OCI-M2 (cell line): ENCODE results near the gene ZFP57.

ENCODE experiments used
- DNase-seq: peaks from one replicate; lab custom pipeline; 2025; ENCODE audit not compliant: unreplicated experiment; lab: John Stamatoyannopoulos, UW

The ZFP57 gene

DNA sequence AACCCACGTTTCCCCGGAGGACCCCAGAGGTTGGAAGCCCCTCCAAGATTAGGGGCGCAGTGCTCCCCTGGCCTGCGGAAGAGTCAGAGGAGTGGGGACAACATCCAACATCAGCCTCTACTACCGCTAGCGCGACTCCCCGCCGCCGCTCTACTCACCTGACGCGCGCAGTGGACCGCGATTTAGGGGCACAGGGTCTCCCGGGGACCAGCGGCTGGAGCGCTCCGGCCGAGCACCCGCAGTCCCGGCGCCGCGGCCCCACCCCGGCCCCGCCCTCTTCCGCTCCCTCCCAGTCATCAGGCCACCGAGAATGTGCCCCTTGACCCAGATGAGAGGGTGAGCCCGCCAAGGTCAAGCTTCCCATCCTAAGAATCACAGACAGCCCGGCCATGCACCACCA is at the start of gene ZFP57:
TSS of gene ZFP57 (minus strand) at position 249 of the 400 bp plus-strand sequence. CDS start 4,149 bp downstream, outside the sequence.
- DNase-seq = no peak

DNA sequence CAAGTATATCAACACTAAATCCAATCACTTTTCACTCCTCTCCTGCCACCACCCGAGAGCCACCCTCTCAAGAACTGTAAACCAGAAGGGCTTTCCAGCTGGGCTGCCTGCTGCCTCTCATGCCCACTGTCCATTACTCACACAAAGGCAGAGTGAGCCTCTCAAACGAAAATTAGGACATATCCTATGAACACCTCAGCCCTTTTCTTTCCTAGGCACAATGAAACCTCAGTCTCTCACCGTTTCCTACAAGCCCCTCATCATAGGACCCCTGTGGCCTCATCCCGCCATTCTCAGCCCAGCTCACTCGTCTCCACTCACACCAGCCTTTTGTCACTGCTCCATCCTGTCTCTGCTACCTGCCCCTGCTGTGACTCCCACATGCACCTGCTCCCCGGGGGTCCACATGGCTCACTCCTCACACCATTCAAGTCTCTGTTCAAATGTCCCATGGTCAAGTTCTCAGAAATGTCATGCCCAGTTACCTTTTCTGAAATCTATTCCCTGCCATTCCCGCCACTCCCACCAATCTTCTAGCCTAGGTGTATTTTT is 49.7 kb upstream of the ZFP57 start:
- DNase-seq = no peak

GRCh38 chr6:29729774-29730328 is 48.9 kb upstream of the ZFP57 start:
- DNase-seq = no peak

DNA sequence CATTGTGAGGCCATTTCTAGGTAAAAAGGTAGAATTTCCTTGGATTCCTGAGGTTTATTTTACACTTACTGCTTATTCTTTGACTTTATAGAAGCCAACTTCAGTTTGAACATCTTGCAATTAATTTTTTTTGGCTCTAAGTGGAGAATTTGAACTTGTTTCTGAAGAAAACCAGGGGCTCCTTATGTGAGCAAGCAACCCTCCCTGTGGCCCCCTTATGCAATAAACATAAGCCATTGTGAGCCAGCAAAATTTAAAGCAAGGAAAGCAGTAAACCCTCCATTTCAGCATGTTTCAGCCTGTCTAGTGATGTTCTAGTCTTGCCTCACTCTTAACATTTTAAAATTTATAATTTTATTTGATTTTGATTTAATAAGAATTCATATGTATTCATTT is 47.9 kb upstream of the ZFP57 start:
- DNase-seq = no peak

GRCh38 chr6:29728173-29728874 is 47.4 kb upstream of the ZFP57 start:
- no peak for DNase-seq

DNA sequence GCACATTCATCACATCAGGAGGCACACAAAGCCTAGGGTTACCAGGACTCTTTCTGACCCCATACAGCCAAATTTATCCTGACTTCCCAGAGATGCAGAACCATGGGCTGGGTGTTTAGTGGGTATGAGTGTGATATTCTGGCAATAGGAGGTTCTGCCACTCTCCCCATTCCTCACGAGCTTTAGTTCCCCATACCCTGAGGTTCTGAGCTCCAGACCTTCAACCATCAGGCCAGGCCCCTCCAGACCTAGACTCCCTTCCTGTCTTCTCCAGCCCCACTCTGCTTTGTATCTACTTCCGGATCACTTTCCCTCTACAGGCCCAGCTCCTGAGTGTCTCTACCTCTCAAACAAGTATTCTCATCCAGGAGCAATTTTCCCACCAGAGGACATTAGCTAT is 46.7 kb upstream of the ZFP57 start:
- DNase-seq = no peak

DNA sequence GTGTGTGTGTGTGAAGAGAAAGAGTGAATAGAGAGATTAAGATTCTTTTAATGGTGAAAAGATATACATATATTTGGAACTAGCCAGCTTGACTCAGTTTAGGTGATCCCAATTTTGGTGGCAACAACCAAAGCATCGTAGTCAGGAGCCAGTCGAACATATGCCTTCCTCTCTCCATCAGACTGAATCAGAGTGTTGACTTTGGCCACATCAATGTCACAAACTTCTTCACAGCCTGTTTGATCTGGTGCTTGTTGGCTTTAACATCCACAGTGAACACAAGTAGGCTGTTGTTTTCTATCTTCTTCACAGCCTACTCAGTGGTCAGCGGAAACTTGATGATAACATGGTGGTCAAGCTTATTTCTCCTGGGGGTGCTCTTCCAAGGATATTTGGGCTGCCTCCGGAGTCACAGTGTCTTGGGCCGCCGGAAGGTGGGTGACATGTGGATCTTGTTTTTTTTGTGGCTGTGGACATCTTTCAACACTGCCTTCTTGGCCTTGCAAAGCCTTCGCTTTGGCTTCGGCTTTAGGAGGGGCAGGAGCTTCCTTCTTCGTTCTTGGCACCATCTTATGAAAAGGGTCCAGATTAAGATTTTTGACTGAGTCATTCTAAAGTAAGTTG is 45.7 kb upstream of the ZFP57 start:
- no peak for DNase-seq

DNA sequence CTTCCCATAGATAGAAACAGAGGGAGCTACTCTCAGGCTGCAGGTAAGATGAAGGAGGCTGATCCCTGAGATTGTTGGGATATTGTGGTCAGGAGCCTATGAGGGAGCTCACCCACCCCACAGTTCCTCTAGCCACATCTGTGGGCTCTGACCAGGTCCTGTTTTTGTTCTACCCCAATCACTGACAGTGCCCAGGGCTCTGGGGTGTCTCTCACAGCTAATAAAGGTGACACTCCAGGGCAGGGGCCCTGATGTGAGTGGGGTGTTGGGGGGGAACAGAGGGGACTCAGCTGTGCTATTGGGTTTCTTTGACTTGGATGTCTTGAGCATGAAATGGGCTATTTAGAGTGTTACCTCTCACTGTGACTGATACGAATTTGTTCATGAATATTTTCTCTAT is 45.0 kb upstream of the ZFP57 start:
- no peak for DNase-seq

- no peak for DNase-seq
Observed at GRCh38 chr6:29724937-29725869, 44.3 kb upstream of the ZFP57 start.

DNA sequence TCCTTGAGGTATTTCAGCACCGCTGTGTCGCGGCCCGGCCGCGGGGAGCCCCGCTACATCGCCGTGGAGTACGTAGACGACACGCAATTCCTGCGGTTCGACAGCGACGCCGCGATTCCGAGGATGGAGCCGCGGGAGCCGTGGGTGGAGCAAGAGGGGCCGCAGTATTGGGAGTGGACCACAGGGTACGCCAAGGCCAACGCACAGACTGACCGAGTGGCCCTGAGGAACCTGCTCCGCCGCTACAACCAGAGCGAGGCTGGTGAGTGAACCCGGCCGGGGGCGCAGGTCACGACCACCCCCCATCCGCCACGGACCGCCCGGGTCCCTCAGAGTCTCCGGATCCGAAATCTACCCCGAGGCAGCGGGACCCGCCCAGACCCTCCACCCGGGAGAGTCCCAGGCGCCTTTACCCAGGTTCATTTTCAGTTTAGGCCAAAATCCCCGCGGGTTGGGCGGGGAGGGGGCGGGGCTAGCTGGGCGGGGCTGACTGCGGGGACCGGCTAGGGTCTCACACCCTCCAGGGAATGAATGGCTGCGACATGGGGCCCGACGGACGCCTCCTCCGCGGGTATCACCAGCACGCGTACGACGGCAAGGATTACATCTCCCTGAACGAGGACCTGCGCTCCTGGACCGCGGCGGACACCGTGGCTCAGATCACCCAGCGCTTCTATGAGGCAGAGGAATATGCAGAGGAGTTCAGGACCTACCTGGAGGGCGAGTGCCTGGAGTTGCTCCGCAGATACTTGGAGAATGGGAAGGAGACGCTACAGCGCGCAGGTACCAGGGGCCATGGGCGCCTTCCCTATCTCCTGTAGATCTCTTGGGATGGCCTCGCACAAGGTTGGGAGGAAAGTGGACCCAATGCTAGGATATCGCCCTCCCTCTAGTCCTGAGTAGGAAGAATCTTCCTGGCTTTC is 43.0 kb upstream of the ZFP57 start:
- DNase-seq = no peak

- no peak for DNase-seq
Observed at GRCh38 chr6:29723262-29723665, 42.3 kb upstream of the ZFP57 start, which contains the start of gene HLA-F. Gene HLA-F (plus strand): TSS chr6:29723434. CDS start chr6:29723464, 30 bp downstream.

DNA sequence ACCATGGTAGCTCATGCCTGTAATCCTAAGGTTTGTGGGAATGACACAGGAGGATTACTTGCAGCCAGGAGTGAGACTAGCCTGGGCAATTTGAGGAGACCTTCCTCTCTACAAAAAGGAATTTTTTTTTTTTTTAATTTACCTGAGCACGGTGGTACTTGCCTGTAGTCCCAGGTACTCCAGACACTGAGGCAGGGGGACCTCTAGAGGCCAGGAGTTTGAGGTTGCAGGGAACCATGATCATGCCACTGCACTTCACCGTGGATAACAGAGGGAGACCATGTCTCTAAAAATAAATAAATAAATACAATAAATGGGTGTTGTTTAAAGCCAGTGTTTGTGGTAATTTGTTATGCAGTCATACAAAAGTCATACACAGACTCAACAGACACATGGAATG is 39.9 kb upstream of the ZFP57 start:
- no peak for DNase-seq

DNA sequence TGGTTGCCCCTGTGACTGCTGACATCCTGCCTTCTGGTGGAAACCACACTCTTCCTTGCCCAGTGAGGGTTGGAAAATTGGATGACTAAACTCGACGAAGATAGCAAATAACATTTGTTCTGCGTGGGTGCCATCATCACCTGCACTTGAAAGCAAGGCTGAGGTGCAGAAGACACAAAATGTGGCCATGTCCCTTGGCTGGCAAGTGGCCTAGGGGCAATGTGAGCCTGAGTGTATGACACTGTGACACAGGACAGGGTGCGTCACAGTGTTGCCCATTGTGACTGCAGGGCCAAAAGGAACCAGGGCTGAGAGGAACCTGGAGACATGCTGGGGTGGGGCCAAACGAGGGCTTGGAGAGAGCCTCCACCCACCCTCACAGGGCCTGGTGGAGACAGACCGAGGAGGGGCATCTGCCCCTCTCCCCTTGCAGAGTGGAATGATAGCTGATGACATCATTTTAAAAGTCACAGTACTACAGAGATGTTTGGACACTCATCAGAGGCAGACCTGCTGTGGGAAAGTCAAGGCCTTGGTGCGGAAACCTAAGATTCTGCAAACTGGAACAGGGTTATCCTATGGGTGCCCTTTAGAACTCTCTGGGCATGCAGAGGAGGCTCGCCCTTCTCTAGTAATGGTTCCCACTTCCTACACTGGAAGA is 29.5 kb upstream of the ZFP57 start:
- DNase-seq = no peak

DNA sequence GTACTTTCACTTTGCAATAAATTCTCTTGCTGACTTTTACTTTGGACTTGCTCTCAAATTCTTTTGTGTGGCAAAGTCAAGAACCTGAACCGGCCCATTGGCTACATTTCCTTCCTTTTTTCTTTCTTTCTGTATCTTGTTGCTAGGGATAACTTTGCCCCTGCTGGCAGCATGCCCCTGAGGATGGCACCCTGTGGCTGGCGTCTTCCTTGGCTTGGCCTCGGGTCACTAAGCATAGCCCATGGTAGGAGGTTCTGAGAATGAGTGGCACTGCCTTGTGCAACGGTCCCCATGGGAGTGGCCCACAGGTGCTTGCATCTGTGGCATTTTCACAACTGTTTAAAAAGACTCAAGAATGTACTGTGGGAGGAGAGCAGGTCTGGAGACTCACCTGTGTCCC is 28.2 kb upstream of the ZFP57 start:
- no peak for DNase-seq

- DNase-seq = no peak
Observed at GRCh38 chr6:29708432-29709179, 27.7 kb upstream of the ZFP57 start.

DNA sequence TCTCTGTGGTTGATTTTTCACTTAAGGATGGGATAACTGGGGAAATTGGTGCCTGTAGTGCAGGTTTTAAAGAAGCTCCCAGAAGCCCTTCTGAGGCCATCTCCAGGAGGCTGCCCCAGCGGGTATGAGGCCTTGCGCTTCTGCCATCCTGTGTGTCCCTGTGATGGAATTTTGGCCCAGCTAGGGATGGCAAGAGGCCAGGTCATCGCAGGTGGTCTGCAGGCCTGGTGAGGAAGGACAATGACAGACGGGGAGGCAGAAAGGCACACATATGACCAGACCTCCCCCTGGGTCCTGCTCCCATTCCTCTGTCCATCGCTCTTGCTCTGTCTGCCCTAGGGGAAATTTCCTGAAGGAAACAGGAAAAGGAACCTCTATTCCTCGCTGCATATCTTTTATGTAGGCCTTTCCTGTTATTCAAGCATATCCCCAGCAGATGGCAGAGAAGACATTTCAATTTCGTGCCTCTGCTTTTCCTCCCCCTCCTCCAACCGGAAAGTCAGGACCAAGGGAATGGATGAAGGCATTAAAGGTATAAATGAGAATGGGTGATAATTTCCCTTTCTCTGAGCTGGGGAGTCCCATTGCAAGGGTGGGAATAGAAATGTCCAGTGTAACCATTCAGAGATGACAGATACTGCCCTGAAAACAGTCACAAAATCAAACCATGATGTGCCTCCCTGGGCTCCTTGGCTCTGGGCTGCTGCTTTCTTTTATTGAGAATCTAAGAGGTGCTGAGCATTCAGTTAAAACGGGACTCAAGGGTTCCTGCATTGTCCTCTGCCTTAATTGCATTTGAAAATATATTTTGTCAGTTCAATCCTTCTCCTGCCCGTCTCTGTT is 24.7 kb upstream of the ZFP57 start:
- DNase-seq = no peak

DNA sequence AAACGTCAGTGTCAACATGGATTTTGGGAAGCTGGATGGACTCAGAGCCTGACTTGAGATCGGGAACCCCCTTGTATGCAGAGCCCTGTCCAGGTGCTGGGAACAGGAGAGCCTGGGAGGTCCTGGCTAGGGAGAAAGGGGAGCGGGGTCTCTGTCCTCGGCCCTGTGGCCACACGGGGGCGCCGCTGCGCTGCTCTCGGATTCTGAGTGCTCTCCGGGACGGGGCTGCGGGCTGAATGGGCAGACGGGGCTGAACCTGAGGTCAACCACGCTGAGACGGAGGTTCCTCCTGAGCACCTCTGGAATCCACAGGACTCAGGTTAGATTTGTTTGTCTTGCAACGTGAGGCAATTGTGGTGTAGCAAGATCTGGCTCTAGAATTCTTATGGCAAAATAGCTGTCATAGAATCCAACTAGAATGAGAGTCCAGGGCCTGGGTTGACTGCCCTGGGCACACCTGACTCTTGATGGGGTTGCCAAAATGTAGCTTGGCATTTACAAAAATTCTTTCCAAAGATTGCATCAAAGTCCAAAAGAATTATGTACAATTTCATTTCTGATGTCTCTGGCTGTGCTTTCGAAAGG is 21.7 kb upstream of the ZFP57 start:
- peak; percentile 13 for DNase-seq
